Astrocyte of the spinal cord (primary cell): ENCODE results near the gene POTEG.
"Not testable (repeated sequence)": the region's sequence is repeated elsewhere in the genome, so short reads cannot be mapped to it uniquely, and the experiment has no call there.

Experiments
- DNase-seq: peaks from one replicate; pipeline ENCODE4 v3.0.0; 2011; ENCODE audit warnings: low read depth, low spot score
- H3K4me3 ChIP-seq: 2 replicates; pipeline ENCODE4 v1.5.1; 2011; ENCODE audit warnings: low read depth, mild to moderate bottlenecking, low read length, moderate library complexity
- in situ Hi-C: cut with HindIII; loops from 2 replicates; pipeline ENCODE4 v1.10.0; 2017; ENCODE audit warnings: low sequenced_read_pairs

Gene POTEG

GRCh38 chr14:19386309-19386708, 47.8 kb downstream of the POTEG start:
- H3K4me3 ChIP-seq, in situ Hi-C loops, DNase-seq: not testable (repeated sequence)

GRCh38 chr14:19384088-19384781, 49.9 kb downstream of the POTEG start:
- in situ Hi-C loops, H3K4me3 ChIP-seq, DNase-seq: not testable (repeated sequence)

- H3K4me3 ChIP-seq, DNase-seq, in situ Hi-C loops: not testable (repeated sequence)
Measured at GRCh38 chr14:19383008-19383584, 51.0 kb downstream of the POTEG start.

GRCh38 chr14:19380137-19380536, 54.0 kb downstream of the POTEG start:
- in situ Hi-C loops, DNase-seq, H3K4me3 ChIP-seq: not testable (repeated sequence)

- DNase-seq, H3K4me3 ChIP-seq, in situ Hi-C loops: not testable (repeated sequence)
Measured at GRCh38 chr14:19374451-19374903, 59.7 kb downstream of the POTEG start.

- H3K4me3 ChIP-seq, DNase-seq, in situ Hi-C loops: not testable (repeated sequence)
Measured at GRCh38 chr14:19372813-19373500, 61.2 kb downstream of the POTEG start.

- DNase-seq, H3K4me3 ChIP-seq, in situ Hi-C loops: not testable (repeated sequence)
Measured at GRCh38 chr14:19371767-19372166, 62.4 kb downstream of the POTEG start.

- DNase-seq, H3K4me3 ChIP-seq, in situ Hi-C loops: not testable (repeated sequence)
Measured at GRCh38 chr14:19362803-19363202, 71.3 kb downstream of the POTEG start.

GRCh38 chr14:19362323-19362722, 71.8 kb downstream of the POTEG start:
- DNase-seq, in situ Hi-C loops: not testable (repeated sequence)

GRCh38 chr14:19361636-19362253, 72.4 kb downstream of the POTEG start:
- in situ Hi-C loops, H3K4me3 ChIP-seq, DNase-seq: not testable (repeated sequence)

More at GRCh38 chr14:19362323-19362722, 71.8 kb downstream of the POTEG start:
- H3K4me3 ChIP-seq: not testable (repeated sequence)

- DNase-seq, H3K4me3 ChIP-seq, in situ Hi-C loops: not testable (repeated sequence)
Measured at GRCh38 chr14:19360937-19361635, 73.1 kb downstream of the POTEG start.
